Astrocyte (in vitro differentiated cells and primary cell): ENCODE measurements around the gene RBBP9. TPM values are rescaled to one million over a fixed set of nuclear protein-coding genes. Genes with fewer than 3 reads are reported as not detected.
A peak's percentile ranks its signal among the peaks of the same experiment; 100 is the strongest.

Experiments used
- DNase-seq: peaks from one replicate; pipeline ENCODE4 v3.0.0-alpha.2; 2010; ENCODE audit warnings: low read depth
- FAIRE-seq: peaks from 2 replicates; lab custom pipeline; 2011; peaks lifted over from hg19 to GRCh38; lab: Jason Lieb, UNC
- H2AFZ ChIP-seq: 2 replicates; pipeline ENCODE4 v1.6.0; 2012; ENCODE audit warnings: low read depth, low read length, inconsistent platforms
- H3K27ac ChIP-seq: 2 replicates; pipeline ENCODE4 v1.5.1; 2011; ENCODE audit warnings: low read depth, low read length, inconsistent platforms
- H3K27me3 ChIP-seq: 2 replicates; pipeline ENCODE4 v1.6.0; 2011; ENCODE audit warnings: low read length, inconsistent platforms; ENCODE audit not compliant: insufficient read depth
- H3K36me3 ChIP-seq: 2 replicates; pipeline ENCODE4 v1.5.1; 2011; ENCODE audit warnings: low read length, inconsistent platforms; ENCODE audit not compliant: insufficient read depth
- H3K4me1 ChIP-seq: 2 replicates; pipeline ENCODE4 v1.5.1; 2011; ENCODE audit warnings: low read length, inconsistent platforms; ENCODE audit not compliant: insufficient read depth
- H3K4me2 ChIP-seq: 2 replicates; pipeline ENCODE4 v1.6.0; 2012; ENCODE audit warnings: low read length, inconsistent platforms
- H3K4me3 ChIP-seq: 2 replicates; pipeline ENCODE4 v1.5.1; 2011; ENCODE audit warnings: low read depth, mild to moderate bottlenecking, low read length, inconsistent platforms; ENCODE audit not compliant: insufficient read depth
- H3K79me2 ChIP-seq: 2 replicates; pipeline ENCODE4 v1.6.0; 2012; ENCODE audit warnings: mild to moderate bottlenecking, low read length, inconsistent platforms; ENCODE audit not compliant: insufficient read depth
- H3K9ac ChIP-seq: 2 replicates; pipeline ENCODE4 v1.6.0; 2012; ENCODE audit warnings: mild to moderate bottlenecking, low read length, inconsistent platforms
- H3K9me3 ChIP-seq: 2 replicates; pipeline ENCODE4 v1.5.1; 2012; ENCODE audit warnings: low read depth, mild to moderate bottlenecking, low read length, inconsistent platforms; ENCODE audit not compliant: insufficient read depth
- H4K20me1 ChIP-seq: 2 replicates; pipeline ENCODE4 v1.6.0; 2012; ENCODE audit warnings: low read length, inconsistent platforms; ENCODE audit not compliant: insufficient read depth
- H3K27ac Mint-ChIP-seq: one replicate; pipeline ENCODE4 v1.8.0; 2021; ENCODE audit warnings: mild to moderate bottlenecking, mixed read lengths; ENCODE audit not compliant: unreplicated experiment
- H3K27me3 Mint-ChIP-seq: one replicate; pipeline ENCODE4 v1.8.0; 2021; ENCODE audit warnings: low read depth, mixed read lengths; ENCODE audit not compliant: unreplicated experiment
- H3K36me3 Mint-ChIP-seq: one replicate; pipeline ENCODE4 v1.8.0; 2021; ENCODE audit warnings: low read depth, mixed read lengths; ENCODE audit not compliant: unreplicated experiment
- H3K4me1 Mint-ChIP-seq: one replicate; pipeline ENCODE4 v1.8.0; 2021; ENCODE audit warnings: low read depth, mixed read lengths; ENCODE audit not compliant: unreplicated experiment
- H3K4me3 Mint-ChIP-seq: one replicate; pipeline ENCODE4 v1.8.0; 2021; ENCODE audit warnings: mild to moderate bottlenecking, moderate library complexity, mixed read lengths; ENCODE audit not compliant: unreplicated experiment
- H3K9me3 Mint-ChIP-seq: one replicate; pipeline ENCODE4 v1.8.0; 2021; ENCODE audit warnings: mild to moderate bottlenecking, mixed read lengths; ENCODE audit not compliant: unreplicated experiment
- CTCF ChIP-seq: IDR thresholded peaks from 2 replicates; pipeline ENCODE4 v1.5.1; 2011; ENCODE audit warnings: low read depth, mild to moderate bottlenecking, inconsistent platforms, low read length, moderate library complexity; ENCODE audit not compliant: insufficient read depth
- EZH2 ChIP-seq: IDR thresholded peaks from 2 replicates; pipeline ENCODE4 v1.6.1; 2012; ENCODE audit warnings: mild to moderate bottlenecking, low read length, inconsistent platforms; ENCODE audit not compliant: insufficient read depth
- microRNA-seq: library from miRNA; unstranded; fragments of <30 nt; microRNA quantifications from one replicate; pipeline ENCODE4 v1.2.0, GENCODE V29; 2020
- total RNA-seq: library from RNA; stranded (reverse); gene quantifications from 2 replicates; pipeline ENCODE4 v1.2.1, GENCODE V29; 2021

Gene RBBP9
- total RNA-seq, 1 donor from 2014 or later, result 14.4 TPM

DNA sequence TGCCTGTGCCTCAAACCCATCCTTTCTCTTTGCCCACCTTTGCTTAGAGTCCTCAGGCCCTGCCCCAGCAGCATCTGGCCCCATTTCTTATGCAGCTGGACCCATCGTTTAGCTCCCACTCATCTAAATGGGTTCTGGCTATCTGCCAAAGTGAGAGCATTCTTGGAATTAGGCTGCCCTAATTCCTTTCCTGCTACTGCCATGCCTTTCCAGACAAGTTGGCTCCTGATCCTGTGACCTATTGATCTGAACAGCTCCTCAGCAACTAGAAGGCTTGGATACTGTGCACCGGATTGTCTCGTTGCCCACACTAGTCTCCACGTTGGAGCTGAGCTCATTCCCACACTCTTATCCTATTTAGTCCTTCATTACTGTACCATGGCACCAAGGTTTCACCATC, 53.1 kb downstream of the RBBP9 start:
- no peaks in the 10 kb centered on the region for H3K4me1 ChIP-seq
- TF ChIP-seq CTCF, result no peak
- TF ChIP-seq EZH2, result no peak
- Mint-ChIP-seq H3K27me3 (no peaks in the 10 kb centered on the region), H3K4me3 (no peak overlapping the region), H3K36me3 (no peaks in the 10 kb centered on the region), H3K4me1 (peaks cover 4% of the 10 kb centered on the region), H3K27ac (no peak overlapping the region), H3K9me3 (no peaks in the 10 kb centered on the region)
- FAIRE-seq, result no peak
- H3K4me3 ChIP-seq, result no peak overlapping the region
- peak; percentile 18 for DNase-seq
- H3K27me3 ChIP-seq, result no peaks in the 10 kb centered on the region
- H3K36me3 ChIP-seq, result no peaks in the 10 kb centered on the region
- no peak overlapping the region for H3K27ac ChIP-seq
- H3K4me2 ChIP-seq, result no peak overlapping the region
- H3K9ac ChIP-seq, result no peak overlapping the region
- no peaks in the 10 kb centered on the region for H3K79me2 ChIP-seq
- H3K9me3 ChIP-seq, result no peaks in the 10 kb centered on the region
- H4K20me1 ChIP-seq, result no peaks in the 10 kb centered on the region
- H2AFZ ChIP-seq, result no peak overlapping the region

GRCh38 chr20:18440403-18440802, 56.6 kb downstream of the RBBP9 start:
- Histone ChIP-seq H2AFZ (no peak overlapping the region), H4K20me1 (no peaks in the 10 kb centered on the region), H3K27me3 (no peaks in the 10 kb centered on the region), H3K36me3 (no peaks in the 10 kb centered on the region), H3K4me2 (no peak overlapping the region), H3K9me3 (no peaks in the 10 kb centered on the region), H3K4me3 (no peak overlapping the region), H3K79me2 (no peaks in the 10 kb centered on the region), H3K9ac (no peak overlapping the region), H3K4me1 (no peaks in the 10 kb centered on the region), H3K27ac (no peak overlapping the region)
- no peak for FAIRE-seq
- H3K36me3 Mint-ChIP-seq, result no peaks in the 10 kb centered on the region
- TF ChIP-seq EZH2 (no peak), CTCF (no peak)
- no peaks in the 10 kb centered on the region for H3K27me3 Mint-ChIP-seq
- no peak overlapping the region for H3K4me3 Mint-ChIP-seq
- no peak for DNase-seq
- H3K4me1 Mint-ChIP-seq, result peaks cover 4% of the 10 kb centered on the region
- no peaks in the 10 kb centered on the region for H3K9me3 Mint-ChIP-seq
- H3K27ac Mint-ChIP-seq, result no peak overlapping the region

GRCh38 chr20:18436847-18437246, 60.2 kb downstream of the RBBP9 start:
- Mint-ChIP-seq H3K4me1 (no peaks in the 10 kb centered on the region), H3K4me3 (no peak overlapping the region), H3K9me3 (no peaks in the 10 kb centered on the region), H3K27me3 (no peaks in the 10 kb centered on the region), H3K27ac (no peak overlapping the region), H3K36me3 (no peaks in the 10 kb centered on the region)
- no peak overlapping the region for H3K4me2 ChIP-seq
- no peaks in the 10 kb centered on the region for H3K4me1 ChIP-seq
- DNase-seq, result no peak
- TF ChIP-seq EZH2 (no peak), CTCF (no peak)
- no peaks in the 10 kb centered on the region for H3K36me3 ChIP-seq
- FAIRE-seq, result no peak
- H3K9me3 ChIP-seq, result no peaks in the 10 kb centered on the region
- H3K79me2 ChIP-seq, result no peaks in the 10 kb centered on the region
- H2AFZ ChIP-seq, result no peak overlapping the region
- no peak overlapping the region for H3K4me3 ChIP-seq
- H4K20me1 ChIP-seq, result no peaks in the 10 kb centered on the region
- H3K27ac ChIP-seq, result no peak overlapping the region
- H3K9ac ChIP-seq, result no peak overlapping the region
- no peaks in the 10 kb centered on the region for H3K27me3 ChIP-seq

Small RNA genes within 50 kb of the gene (microRNA-seq; reads per million reads assigned to microRNA genes)
- 3.3 reads per million, percentile 9 among the genes with 10 or more reads in this experiment for gene MIR3192

Other genes starting within 250 kb of the RBBP9 start
- 10.7 and 12.5 TPM in 2 replicates for gene ZNF133, start 208.7 kb downstream of the RBBP9 start, total RNA-seq
- gene DZANK1, start 30.2 kb downstream of the RBBP9 start, total RNA-seq, result 2.3 and 3.0 TPM in 2 replicates
- gene POLR3F, start 29.8 kb downstream of the RBBP9 start, total RNA-seq, result 11.6 and 12.8 TPM in 2 replicates
- 61.5 and 66.4 TPM in 2 replicates for gene SEC23B, start 10.7 kb upstream of the RBBP9 start, total RNA-seq
- 51.3 and 56.9 TPM in 2 replicates for gene SMIM26, start 70.2 kb upstream of the RBBP9 start, total RNA-seq
- gene DTD1, start 90.8 kb upstream of the RBBP9 start, total RNA-seq, result 38.1 and 40.5 TPM in 2 replicates